OCI-LY3 (cell line): ENCODE measurements around the gene LGALS3BP.

Experiments used
- EZH2phosphoT487 ChIP-seq: fragments of 200-600 bp; shearing (Covaris generic); IDR thresholded peaks from 2 replicates; pipeline ENCODE4 v1.6.1; 2018; ENCODE audit warnings: antibody characterized with exemption, mixed run types, low read depth
- TF ChIP-seq, protein P1 (sequence below): fragments of 200-600, 300-600 bp; sonication (generic); IDR thresholded peaks from 2 replicates; pipeline ENCODE4 v1.5.1; 2014; ENCODE audit warnings: antibody characterized with exemption, low read length, low read depth

GRCh38 chr17:78965491-78965924, 14.2 kb downstream of the LGALS3BP start:
- TF ChIP-seq, protein P1, sequence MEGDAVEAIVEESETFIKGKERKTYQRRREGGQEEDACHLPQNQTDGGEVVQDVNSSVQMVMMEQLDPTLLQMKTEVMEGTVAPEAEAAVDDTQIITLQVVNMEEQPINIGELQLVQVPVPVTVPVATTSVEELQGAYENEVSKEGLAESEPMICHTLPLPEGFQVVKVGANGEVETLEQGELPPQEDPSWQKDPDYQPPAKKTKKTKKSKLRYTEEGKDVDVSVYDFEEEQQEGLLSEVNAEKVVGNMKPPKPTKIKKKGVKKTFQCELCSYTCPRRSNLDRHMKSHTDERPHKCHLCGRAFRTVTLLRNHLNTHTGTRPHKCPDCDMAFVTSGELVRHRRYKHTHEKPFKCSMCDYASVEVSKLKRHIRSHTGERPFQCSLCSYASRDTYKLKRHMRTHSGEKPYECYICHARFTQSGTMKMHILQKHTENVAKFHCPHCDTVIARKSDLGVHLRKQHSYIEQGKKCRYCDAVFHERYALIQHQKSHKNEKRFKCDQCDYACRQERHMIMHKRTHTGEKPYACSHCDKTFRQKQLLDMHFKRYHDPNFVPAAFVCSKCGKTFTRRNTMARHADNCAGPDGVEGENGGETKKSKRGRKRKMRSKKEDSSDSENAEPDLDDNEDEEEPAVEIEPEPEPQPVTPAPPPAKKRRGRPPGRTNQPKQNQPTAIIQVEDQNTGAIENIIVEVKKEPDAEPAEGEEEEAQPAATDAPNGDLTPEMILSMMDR = no peak
- TF ChIP-seq EZH2phosphoT487 = no peak
